K562 (cell line): ENCODE measurements around the gene STYXL1.

Source experiments
- FOXM1 ChIP-seq, 2 experiments: fragments of 450-650 bp in 1 of 2; sonication (generic) in 1 of 2; formaldehyde crosslinking in 1 of 2; IDR thresholded peaks; 2 replicates each; pipeline versions ENCODE4 v1.6.1 to v1.9.0; 2017 to 2022; ENCODE audit warnings: low read depth in 2 of 2, mild to moderate bottlenecking in 2 of 2, missing genetic modification reagents in 1 of 2, moderate library complexity in 1 of 2
- JUND ChIP-seq, 2 experiments: IDR thresholded peaks; 2 replicates in 1 of 2; 3 replicates in 1 of 2; pipeline ENCODE4 v1.6.1; 2011; ENCODE audit warnings: borderline replicate concordance in 2 of 2, low read depth in 2 of 2, low read length in 2 of 2, improper control_type of control experiment in 1 of 2, missing biosample characterization in 1 of 2, missing genetic modification characterization in 1 of 2, missing genetic modification reagents in 1 of 2
- LCOR ChIP-seq: sonication (generic); formaldehyde crosslinking; IDR thresholded peaks from 2 replicates; pipeline ENCODE4 v1.8.0; 2022; ENCODE audit warnings: mild to moderate bottlenecking, missing genetic modification reagents
- MAX ChIP-seq: sonication (generic); formaldehyde crosslinking; IDR thresholded peaks from 2 replicates; pipeline ENCODE4 v1.9.0; 2022; ENCODE audit warnings: mild to moderate bottlenecking, missing genetic modification reagents
- MYC ChIP-seq, 2 experiments: fragments of 250-450 bp in 1 of 2; sonication (Bioruptor Pico) in 1 of 2; IDR thresholded peaks; 2 replicates each; pipeline versions ENCODE4 v1.5.1 to v1.6.1; 2012 to 2021; ENCODE audit warnings: low read depth in 2 of 2, borderline replicate concordance in 1 of 2, improper control_type of control experiment in 1 of 2, low read length in 1 of 2, mild to moderate bottlenecking in 1 of 2, moderate library complexity in 1 of 2
- NFATC3 ChIP-seq: fragments of 450-650 bp; IDR thresholded peaks from 2 replicates; pipeline ENCODE4 v1.6.1; 2017; ENCODE audit warnings: mild to moderate bottlenecking

- TF ChIP-seq JUND (IDR thresholded peaks at IDR 0.05; ENCODE audit: borderline replicate concordance, low read depth, low read length) (no peak), JUND (tag; IDR thresholded peaks at IDR 0.05; ENCODE audit: borderline replicate concordance, low read depth, low read length) (no peak), FOXM1 (IDR thresholded peaks at IDR 0.05; ENCODE audit: low read depth) (no peak), FOXM1 (CRISPR knock-in tag; IDR thresholded peaks at IDR 0.05; ENCODE audit: low read depth) (no peak), MAX (CRISPR knock-in tag) (no peak), NFATC3 (no peak), MYC (IDR thresholded peaks at IDR 0.05; ENCODE audit: low read depth, low read length) (no peak), MYC (CRISPR knock-in tag; IDR thresholded peaks at IDR 0.05; ENCODE audit: borderline replicate concordance, low read depth) (no peak), LCOR (CRISPR knock-in tag) (no peak)
These were observed 67.2 kb downstream of the STYXL1 start for GRCh38 chr7:75980430-75981202.
